ENCODE measurements around the gene NAGLU. TPM values are rescaled to one million over a fixed set of nuclear protein-coding genes. Genes with fewer than 3 reads are reported as not detected.

Gene NAGLU
- total and polyA plus RNA-seq, 10 of the 15 experiments (the other 5 are each of a cell fraction or from before 2014, with no cell fraction given): 0.23 to 27.5 (median 8.9) TPM

DNA sequence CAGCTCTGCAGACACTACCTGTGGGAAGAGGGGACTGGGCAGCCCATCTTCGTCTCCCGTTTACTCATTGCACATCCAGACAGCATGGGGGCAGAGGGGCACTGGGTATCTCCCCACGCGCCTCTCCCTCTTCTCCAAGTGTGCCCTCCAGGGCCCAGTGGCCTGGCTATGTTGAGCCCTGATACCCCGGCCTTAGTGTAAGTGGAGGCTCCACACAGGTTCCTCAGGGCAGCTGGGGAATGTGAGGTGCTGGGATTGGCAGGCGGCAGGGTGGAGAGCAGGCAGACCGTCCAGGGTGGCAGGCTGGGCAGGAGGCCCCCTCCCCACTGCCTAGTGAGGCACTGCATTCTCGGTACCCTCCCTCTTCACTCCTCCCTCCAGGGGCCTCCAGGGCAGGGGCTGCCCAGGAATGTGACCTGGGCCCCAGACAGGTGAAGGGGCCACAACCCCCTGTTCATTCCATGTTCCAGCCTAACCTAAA, 13.2 kb upstream of the NAGLU start (continued):
- TF ChIP-seq RAD51 (IDR thresholded peaks at IDR 0.05): no peak
- TF ChIP-seq, protein P1, sequence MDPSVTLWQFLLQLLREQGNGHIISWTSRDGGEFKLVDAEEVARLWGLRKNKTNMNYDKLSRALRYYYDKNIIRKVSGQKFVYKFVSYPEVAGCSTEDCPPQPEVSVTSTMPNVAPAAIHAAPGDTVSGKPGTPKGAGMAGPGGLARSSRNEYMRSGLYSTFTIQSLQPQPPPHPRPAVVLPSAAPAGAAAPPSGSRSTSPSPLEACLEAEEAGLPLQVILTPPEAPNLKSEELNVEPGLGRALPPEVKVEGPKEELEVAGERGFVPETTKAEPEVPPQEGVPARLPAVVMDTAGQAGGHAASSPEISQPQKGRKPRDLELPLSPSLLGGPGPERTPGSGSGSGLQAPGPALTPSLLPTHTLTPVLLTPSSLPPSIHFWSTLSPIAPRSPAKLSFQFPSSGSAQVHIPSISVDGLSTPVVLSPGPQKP (IDR thresholded peaks at IDR 0.05; ENCODE audit: low read depth, low read length): no peak
- no peak for TF ChIP-seq BHLHE40 (IDR thresholded peaks at IDR 0.05; ENCODE audit: borderline replicate concordance in 1 of 2, low read depth in 2 of 2, low read length in 1 of 2)

DNA sequence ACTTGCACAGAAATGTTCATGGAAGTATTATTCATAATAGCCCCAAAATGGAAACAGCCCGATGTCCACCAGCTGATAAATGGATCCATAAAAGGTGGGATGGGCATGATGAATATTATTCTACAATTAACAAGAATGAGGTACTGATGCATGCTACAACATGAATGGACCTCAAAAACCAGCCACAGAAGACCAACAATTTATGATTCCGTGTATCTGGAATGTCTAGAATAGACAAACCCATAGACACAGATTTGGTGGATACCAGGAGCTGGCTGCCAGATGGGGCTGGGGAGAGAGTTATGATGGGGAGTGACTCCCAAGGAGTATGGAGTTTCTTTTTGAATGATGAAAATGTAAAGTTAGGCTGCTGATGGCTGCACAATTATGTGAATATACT, 10.8 kb upstream of the NAGLU start:
- WGBS (ENCODE audit: insufficient coverage, insufficient replicate concordance, low lambda C conversion rate, missing lambda C conversion rate): 94% methylated on average over 2 of the region's 2 CpGs
- ChIA-PET SMC1A (ENCODE audit: uncharacterized antibody, unreplicated experiment) (interaction anchor here (1.1 to 1.3 kb wide), 2 partner anchors 83 to 97 kb away, joined by 3 to 4 read pairs; no protein-coding TSS in a partner anchor), CTCF (interaction anchor here (2.3 to 4.1 kb wide), 3 partner anchors 86 to 122 kb away, joined by 6 to 32 read pairs (median 26); no protein-coding TSS in a partner anchor), RAD21 (ENCODE audit: unreplicated experiment) (no interaction called here), POLR2A (interaction anchor here (1.0 kb wide), 1 partner anchor 210 kb away, joined by 3 read pairs; no protein-coding TSS in a partner anchor)
- ATAC-seq (no peak), DNase-seq (ENCODE audit: low read depth, low spot score) (no peak), FAIRE-seq (no peak)
- Histone ChIP-seq H3K9ac (ENCODE audit: control insufficient read depth, insufficient read depth, low read length) (no peak overlapping the region), H4K20me1 (ENCODE audit: control insufficient read depth, insufficient read depth) (no peaks in the 10 kb centered on the region; the same call in 1 of the 2 replicates), H3K36me3 (ENCODE audit: control insufficient read depth in 2 of 2, insufficient read depth in 2 of 2, low read length in 1 of 2) (peaks cover 4 to 5% of the 10 kb centered on the region in 2 experiments; a peak in 2 of 4 replicates), H3K4me1 (ENCODE audit: control insufficient read depth, insufficient read depth, low read length) (peaks cover 11% of the 10 kb centered on the region), H2AFZ (ENCODE audit: control insufficient read depth, low read depth, low read length) (no peak overlapping the region), H3K27me3 (replicated peaks in 1 of 2; ENCODE audit: control insufficient read depth in 2 of 2, insufficient read depth in 2 of 2, low read length in 1 of 2) (no peaks in the 10 kb centered on the region), H3K27ac (ENCODE audit: control insufficient read depth, insufficient read depth) (no peak overlapping the region), H3K9me3 (replicated peaks; ENCODE audit: control insufficient read depth, insufficient read depth, low read length) (no peaks in the 10 kb centered on the region), H3K79me2 (ENCODE audit: control insufficient read depth, insufficient read depth, low read length) (no peaks in the 10 kb centered on the region), H3K4me3 (no peak overlapping the region), H3K4me2 (ENCODE audit: control insufficient read depth, insufficient read depth) (no peak overlapping the region)
- in situ Hi-C loops (cut with MboI): loop anchor here (5.0 kb wide), 1 partner anchor 203 kb away; no protein-coding TSS in a partner anchor
- BruUV-seq (replicated peaks): no TSS peak
- TF ChIP-seq NFYA (IDR thresholded peaks at IDR 0.05; ENCODE audit: borderline replicate concordance, low read depth, low read length) (no peak), ZZZ3 (IDR thresholded peaks at IDR 0.05; ENCODE audit: control insufficient read depth, insufficient read length, low read depth) (no peak), YBX1 (IDR thresholded peaks at IDR 0.05) (no peak), MTA2 (IDR thresholded peaks at IDR 0.05; ENCODE audit: low read depth) (no peak), MEF2B (IDR thresholded peaks at IDR 0.05; ENCODE audit: partially characterized antibody, poor library complexity, severe bottlenecking) (no peak), SRF (IDR thresholded peaks at IDR 0.05; ENCODE audit: low read depth in 2 of 2, low read length in 2 of 2) (no peak)
- TF ChIP-seq, protein P2, sequence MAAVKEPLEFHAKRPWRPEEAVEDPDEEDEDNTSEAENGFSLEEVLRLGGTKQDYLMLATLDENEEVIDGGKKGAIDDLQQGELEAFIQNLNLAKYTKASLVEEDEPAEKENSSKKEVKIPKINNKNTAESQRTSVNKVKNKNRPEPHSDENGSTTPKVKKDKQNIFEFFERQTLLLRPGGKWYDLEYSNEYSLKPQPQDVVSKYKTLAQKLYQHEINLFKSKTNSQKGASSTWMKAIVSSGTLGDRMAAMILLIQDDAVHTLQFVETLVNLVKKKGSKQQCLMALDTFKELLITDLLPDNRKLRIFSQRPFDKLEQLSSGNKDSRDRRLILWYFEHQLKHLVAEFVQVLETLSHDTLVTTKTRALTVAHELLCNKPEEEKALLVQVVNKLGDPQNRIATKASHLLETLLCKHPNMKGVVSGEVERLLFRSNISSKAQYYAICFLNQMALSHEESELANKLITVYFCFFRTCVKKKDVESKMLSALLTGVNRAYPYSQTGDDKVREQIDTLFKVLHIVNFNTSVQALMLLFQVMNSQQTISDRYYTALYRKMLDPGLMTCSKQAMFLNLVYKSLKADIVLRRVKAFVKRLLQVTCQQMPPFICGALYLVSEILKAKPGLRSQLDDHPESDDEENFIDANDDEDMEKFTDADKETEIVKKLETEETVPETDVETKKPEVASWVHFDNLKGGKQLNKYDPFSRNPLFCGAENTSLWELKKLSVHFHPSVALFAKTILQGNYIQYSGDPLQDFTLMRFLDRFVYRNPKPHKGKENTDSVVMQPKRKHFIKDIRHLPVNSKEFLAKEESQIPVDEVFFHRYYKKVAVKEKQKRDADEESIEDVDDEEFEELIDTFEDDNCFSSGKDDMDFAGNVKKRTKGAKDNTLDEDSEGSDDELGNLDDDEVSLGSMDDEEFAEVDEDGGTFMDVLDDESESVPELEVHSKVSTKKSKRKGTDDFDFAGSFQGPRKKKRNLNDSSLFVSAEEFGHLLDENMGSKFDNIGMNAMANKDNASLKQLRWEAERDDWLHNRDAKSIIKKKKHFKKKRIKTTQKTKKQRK (IDR thresholded peaks at IDR 0.05; ENCODE audit: low read depth, low read length): no peak
- intact Hi-C loops (cut with micrococcal nuclease; ENCODE audit: unreplicated experiment): no loop called here

Measured in GM12878 (cell line).